AG04450 (cell line): Measurements from ENCODE around the gene FRMPD2. TPM values are rescaled to one million over a fixed set of nuclear protein-coding genes. Genes with fewer than 3 reads are reported as not detected.

ENCODE experiments used
- CTCF ChIA-PET: fragments of 300-600, 350-600 bp; formaldehyde crosslinking; extraction: SDS; loops from one replicate; lab custom pipeline; 2022; ENCODE audit warnings: antibody characterized with exemption, inconsistent platforms; lab: Charles Lee
- POLR2A ChIA-PET: fragments of 350-600 bp; formaldehyde crosslinking; extraction: SDS; loops from one replicate; lab custom pipeline; 2021; ENCODE audit warnings: antibody characterized with exemption, inconsistent platforms; lab: Yijun Ruan, JAX
- DNase-seq: peaks from one replicate; pipeline ENCODE4 v3.0.0-alpha.2; 2011; ENCODE audit warnings: low read depth, low spot score
- H3K27ac ChIP-seq: one replicate; pipeline ENCODE4 v1.5.1; 2012; ENCODE audit warnings: low read depth, low read length, control low read depth
- H3K27me3 ChIP-seq: one replicate; pipeline ENCODE4 v1.6.0; 2012; ENCODE audit warnings: low read length; ENCODE audit not compliant: control insufficient read depth, insufficient read depth
- H3K4me3 ChIP-seq: 2 replicates; pipeline ENCODE4 v1.5.1; 2011; ENCODE audit warnings: mild to moderate bottlenecking, low read depth, low read length, control low read depth
- H3K9me3 ChIP-seq: 2 replicates; pipeline ENCODE4 v1.5.1; 2012; ENCODE audit warnings: low read length; ENCODE audit not compliant: control insufficient read depth, insufficient read depth
- CTCF ChIP-seq: IDR thresholded peaks from 2 replicates; pipeline ENCODE4 v1.5.1; 2011; ENCODE audit warnings: low read depth, low read length, control low read depth, inconsistent platforms
- polyA minus RNA-seq: library from RNA; depleted of rRNA, polyadenylated mRNA; stranded (reverse); fragments of >200 nt; gene quantifications from 2 replicates; pipeline ENCODE4 v1.2.3, GENCODE V29; 2011; rRNA and poly(A)+ RNA removed
- polyA plus RNA-seq: library from polyadenylated mRNA; depleted of rRNA; stranded (reverse); fragments of >200 nt; gene quantifications from 2 replicates; pipeline ENCODE4 v1.2.3, GENCODE V29; 2011; rRNA removed

Gene FRMPD2, protein sequence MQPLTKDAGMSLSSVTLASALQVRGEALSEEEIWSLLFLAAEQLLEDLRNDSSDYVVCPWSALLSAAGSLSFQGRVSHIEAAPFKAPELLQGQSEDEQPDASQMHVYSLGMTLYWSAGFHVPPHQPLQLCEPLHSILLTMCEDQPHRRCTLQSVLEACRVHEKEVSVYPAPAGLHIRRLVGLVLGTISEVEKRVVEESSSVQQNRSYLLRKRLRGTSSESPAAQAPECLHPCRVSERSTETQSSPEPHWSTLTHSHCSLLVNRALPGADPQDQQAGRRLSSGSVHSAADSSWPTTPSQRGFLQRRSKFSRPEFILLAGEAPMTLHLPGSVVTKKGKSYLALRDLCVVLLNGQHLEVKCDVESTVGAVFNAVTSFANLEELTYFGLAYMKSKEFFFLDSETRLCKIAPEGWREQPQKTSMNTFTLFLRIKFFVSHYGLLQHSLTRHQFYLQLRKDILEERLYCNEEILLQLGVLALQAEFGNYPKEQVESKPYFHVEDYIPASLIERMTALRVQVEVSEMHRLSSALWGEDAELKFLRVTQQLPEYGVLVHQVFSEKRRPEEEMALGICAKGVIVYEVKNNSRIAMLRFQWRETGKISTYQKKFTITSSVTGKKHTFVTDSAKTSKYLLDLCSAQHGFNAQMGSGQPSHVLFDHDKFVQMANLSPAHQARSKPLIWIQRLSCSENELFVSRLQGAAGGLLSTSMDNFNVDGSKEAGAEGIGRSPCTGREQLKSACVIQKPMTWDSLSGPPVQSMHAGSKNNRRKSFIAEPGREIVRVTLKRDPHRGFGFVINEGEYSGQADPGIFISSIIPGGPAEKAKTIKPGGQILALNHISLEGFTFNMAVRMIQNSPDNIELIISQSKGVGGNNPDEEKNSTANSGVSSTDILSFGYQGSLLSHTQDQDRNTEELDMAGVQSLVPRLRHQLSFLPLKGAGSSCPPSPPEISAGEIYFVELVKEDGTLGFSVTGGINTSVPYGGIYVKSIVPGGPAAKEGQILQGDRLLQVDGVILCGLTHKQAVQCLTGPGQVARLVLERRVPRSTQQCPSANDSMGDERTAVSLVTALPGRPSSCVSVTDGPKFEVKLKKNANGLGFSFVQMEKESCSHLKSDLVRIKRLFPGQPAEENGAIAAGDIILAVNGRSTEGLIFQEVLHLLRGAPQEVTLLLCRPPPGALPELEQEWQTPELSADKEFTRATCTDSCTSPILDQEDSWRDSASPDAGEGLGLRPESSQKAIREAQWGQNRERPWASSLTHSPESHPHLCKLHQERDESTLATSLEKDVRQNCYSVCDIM (N-terminal part only)
- polyA plus RNA-seq (not detected in 2 replicates), polyA minus RNA-seq (not detected in 2 replicates)

DNA sequence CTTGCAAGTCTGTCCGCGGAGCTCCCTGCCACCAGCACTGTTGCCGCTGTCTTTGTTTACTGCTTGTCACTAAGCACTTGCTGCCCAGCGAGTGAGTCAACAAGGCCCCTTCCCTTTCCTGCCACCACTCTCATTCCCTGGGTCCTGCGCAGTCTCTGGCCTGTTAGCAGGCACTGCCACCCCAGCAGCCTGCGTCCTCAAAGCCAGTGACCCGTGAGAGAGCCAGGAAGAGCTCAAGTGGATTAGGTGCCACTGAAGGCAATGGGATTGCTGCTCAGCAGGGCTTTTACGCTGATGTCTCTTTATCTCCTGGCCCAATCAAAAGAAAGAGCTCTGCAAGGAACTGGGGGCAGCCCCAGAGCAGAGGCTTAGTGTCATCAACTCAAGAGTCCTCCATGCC is at the start of gene FRMPD2:
TSS of gene FRMPD2 (minus strand) at position 61 of the 400 bp plus-strand sequence. CDS start 129 bp downstream, outside the sequence.
- TF ChIP-seq CTCF, result no peak
- Histone ChIP-seq H3K27ac (no peak within 1 kb of the TSS), H3K9me3 (no peaks in the 10 kb centered on the region), H3K27me3 (peaks cover 18% of the 10 kb centered on the region), H3K4me3 (no peak within 1 kb of the TSS)
- POLR2A ChIA-PET, result no interaction called here
- CTCF ChIA-PET, result no interaction called here
- no peak for DNase-seq

DNA sequence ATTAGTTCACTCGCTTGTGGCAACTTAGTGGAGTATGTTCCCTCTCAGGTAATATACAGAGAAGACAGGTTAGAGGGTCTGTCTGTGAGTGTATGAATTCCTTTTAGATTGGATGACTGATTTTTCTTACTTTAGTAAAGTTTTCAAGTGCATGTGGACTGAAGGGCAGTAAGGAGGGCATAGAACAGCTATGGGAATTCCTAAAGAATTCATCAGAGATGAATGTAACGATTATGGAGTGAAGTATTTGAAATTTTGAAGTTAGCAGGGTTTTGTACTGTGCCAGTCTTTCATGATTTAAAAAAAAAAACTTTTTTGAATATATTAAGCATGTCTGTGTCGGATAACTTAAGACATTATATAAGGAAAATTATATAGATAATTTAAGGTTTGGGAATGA is 47.5 kb upstream of the FRMPD2 start:
- Histone ChIP-seq H3K27me3 (no peaks in the 10 kb centered on the region), H3K27ac (no peak overlapping the region), H3K9me3 (no peaks in the 10 kb centered on the region), H3K4me3 (no peak overlapping the region)
- TF ChIP-seq CTCF, result no peak
- POLR2A ChIA-PET, result no interaction called here
- CTCF ChIA-PET, result interaction anchor here (1.8 kb wide), 1 partner anchor 12 kb away, joined by 5 read pairs; no protein-coding TSS in a partner anchor
- no peak for DNase-seq

DNA sequence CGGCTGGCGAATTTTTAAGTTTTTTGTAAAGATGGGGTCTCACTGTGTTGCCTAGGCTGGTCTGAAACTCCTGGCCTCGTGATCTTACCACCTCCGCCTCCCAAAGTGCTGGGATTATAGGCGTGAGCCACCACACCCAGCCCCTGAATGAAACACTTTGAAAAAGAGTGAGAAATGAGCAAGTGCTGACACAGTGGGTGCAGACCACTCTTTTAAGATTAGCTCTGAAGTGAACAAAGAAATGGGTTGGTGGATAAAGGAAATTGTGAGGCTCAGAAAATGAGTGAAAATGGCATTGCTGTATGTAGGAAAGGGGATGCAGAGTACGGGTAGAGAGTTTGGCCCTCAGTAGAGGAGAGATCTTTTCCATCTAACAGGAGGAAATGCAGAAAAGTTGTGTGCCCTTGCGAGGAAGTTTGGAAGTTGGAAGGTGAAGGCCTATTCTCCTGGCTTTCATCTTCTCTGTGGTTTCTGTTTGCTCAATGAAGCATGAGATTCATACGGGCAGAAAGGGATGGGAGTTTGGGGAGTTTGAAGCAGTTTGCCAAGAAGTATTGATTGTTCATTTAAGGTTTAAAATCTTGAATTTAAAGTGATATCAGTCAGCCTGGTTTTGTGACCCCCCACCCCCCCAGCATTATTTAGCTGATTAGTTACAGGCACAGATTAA is 43.0 kb upstream of the FRMPD2 start:
- no peak for TF ChIP-seq CTCF
- DNase-seq, result no peak

DNA sequence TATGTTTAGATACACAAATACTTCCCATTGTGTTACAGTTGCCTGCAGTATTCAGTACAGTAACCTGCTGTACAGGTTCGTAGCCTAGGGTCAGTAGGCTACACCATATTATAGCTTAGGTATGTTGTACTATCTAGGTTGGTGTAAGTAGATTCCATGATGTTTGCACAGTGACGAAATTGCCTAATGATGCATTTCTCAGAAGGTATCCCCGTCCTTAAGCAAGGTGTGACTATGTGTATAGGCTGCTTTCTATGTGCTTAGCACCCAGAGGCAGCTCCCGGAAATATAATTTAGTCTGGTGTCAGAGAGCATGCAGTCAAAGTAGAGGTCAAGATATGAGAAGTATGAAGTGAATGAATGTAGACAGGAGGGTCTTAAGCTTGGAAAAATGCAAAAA is 41.7 kb upstream of the FRMPD2 start:
- ChIA-PET CTCF (no interaction called here), POLR2A (no interaction called here)
- DNase-seq, result no peak
- Histone ChIP-seq H3K27ac (no peak overlapping the region), H3K27me3 (no peaks in the 10 kb centered on the region), H3K4me3 (no peak overlapping the region), H3K9me3 (no peaks in the 10 kb centered on the region)
- TF ChIP-seq CTCF, result no peak

More for the DNA sequence above, 43.0 kb upstream of the FRMPD2 start:
- ChIA-PET POLR2A (no interaction called here), CTCF (interaction anchor here (1.1 kb wide), 1 partner anchor 340 kb away, joined by 3 read pairs; no protein-coding TSS in a partner anchor)
- Histone ChIP-seq H3K9me3 (no peaks in the 10 kb centered on the region), H3K27me3 (no peaks in the 10 kb centered on the region), H3K27ac (no peak overlapping the region), H3K4me3 (no peak overlapping the region)
